SK-N-SH treated with all-trans-retinoic acid at 6 μM for 48 hours (cell line): ENCODE data around the gene ITGA8.

Source experiments
- ATAC-seq: fragments of 200-7000 bp; cut with Tn5 transposase; 3 replicates; pipeline ENCODE4 v1.9.1; 2020; ENCODE audit warnings: mild to moderate bottlenecking, moderate library complexity
- ARNTL ChIP-seq: fragments of 450-650 bp; formaldehyde crosslinking; IDR thresholded peaks from 2 replicates; pipeline ENCODE4 v1.5.0; 2020; ENCODE audit warnings: low read depth, mild to moderate bottlenecking, moderate library complexity, borderline replicate concordance
- BACH2 ChIP-seq: fragments of 250-450 bp; sonication (Bioruptor Pico); IDR thresholded peaks from 2 replicates; pipeline ENCODE4 v1.9.0; 2021; ENCODE audit warnings: mild to moderate bottlenecking, borderline replicate concordance
- CSDC2 ChIP-seq: fragments of 250-450 bp; sonication (Bioruptor Pico); IDR thresholded peaks from 2 replicates; pipeline ENCODE4 v1.5.0; 2020; ENCODE audit warnings: mild to moderate bottlenecking, moderate library complexity
- CSRNP3 ChIP-seq: fragments of 250-450 bp; sonication (Bioruptor Pico); IDR thresholded peaks from 2 replicates; pipeline ENCODE4 v1.5.1; 2021; ENCODE audit warnings: mild to moderate bottlenecking, moderate library complexity
- ESRRG ChIP-seq: fragments of 250-450 bp; sonication (Bioruptor Pico); IDR thresholded peaks from 2 replicates; pipeline ENCODE4 v1.6.1; 2021; ENCODE audit warnings: mild to moderate bottlenecking
- GLIS3 ChIP-seq: fragments of 250-450 bp; sonication (Bioruptor Pico); IDR thresholded peaks from 2 replicates; pipeline ENCODE4 v1.5.0; 2020; ENCODE audit warnings: mild to moderate bottlenecking, moderate library complexity
- ISL1 ChIP-seq: fragments of 250-450 bp; sonication (Bioruptor Pico); IDR thresholded peaks from 2 replicates; pipeline ENCODE4 v2.1.2; 2022; ENCODE audit warnings: mild to moderate bottlenecking, moderate library complexity
- OSR1 ChIP-seq: fragments of 250-450 bp; sonication (Bioruptor Pico); IDR thresholded peaks from 2 replicates; pipeline ENCODE4 v1.8.0; 2022; ENCODE audit warnings: moderate library complexity, mild to moderate bottlenecking, inconsistent platforms
- PPARA ChIP-seq: fragments of 250-450 bp; sonication (Bioruptor Pico); IDR thresholded peaks from 2 replicates; pipeline ENCODE4 v1.5.0; 2020; ENCODE audit warnings: mild to moderate bottlenecking, borderline replicate concordance
- RARB ChIP-seq: fragments of 250-450 bp; sonication (Bioruptor Pico); IDR thresholded peaks from 2 replicates; pipeline ENCODE4 v1.8.0; 2021; ENCODE audit warnings: mild to moderate bottlenecking, moderate library complexity
- SNAI2 ChIP-seq: fragments of 250-450 bp; sonication (Bioruptor Pico); IDR thresholded peaks from 2 replicates; pipeline ENCODE4 v1.5.0; 2020; ENCODE audit warnings: mild to moderate bottlenecking, moderate library complexity
- TCF4 ChIP-seq: fragments of 250-450 bp; sonication (Bioruptor Pico); IDR thresholded peaks from 2 replicates; pipeline ENCODE4 v1.8.0; 2021; ENCODE audit warnings: mild to moderate bottlenecking, moderate library complexity, borderline replicate concordance
- TOX ChIP-seq: fragments of 250-450 bp; sonication (Bioruptor Pico); IDR thresholded peaks from 2 replicates; pipeline ENCODE4 v1.8.0; 2021; ENCODE audit warnings: mild to moderate bottlenecking, moderate library complexity, borderline replicate concordance
- TSHZ2 ChIP-seq: fragments of 250-450 bp; sonication (Bioruptor Pico); IDR thresholded peaks from 2 replicates; pipeline ENCODE4 v1.5.0; 2020; ENCODE audit warnings: mild to moderate bottlenecking, moderate library complexity
- ZC3H10 ChIP-seq: fragments of 250-450 bp; sonication (Bioruptor Pico); IDR thresholded peaks from 2 replicates; pipeline ENCODE4 v1.5.1; 2021; ENCODE audit warnings: mild to moderate bottlenecking, moderate library complexity
- ZFP3 ChIP-seq: fragments of 250-450 bp; sonication (Bioruptor Pico); IDR thresholded peaks from 2 replicates; pipeline ENCODE4 v1.5.0; 2020; ENCODE audit warnings: mild to moderate bottlenecking, moderate library complexity
- ZFP30 ChIP-seq: fragments of 450-650 bp; formaldehyde crosslinking; IDR thresholded peaks from 2 replicates; pipeline ENCODE4 v1.5.0; 2022; ENCODE audit warnings: mild to moderate bottlenecking, moderate library complexity
- ZNF70 ChIP-seq: fragments of 450-650 bp; formaldehyde crosslinking; IDR thresholded peaks from 2 replicates; pipeline ENCODE4 v1.5.0; 2020; ENCODE audit warnings: mild to moderate bottlenecking, moderate library complexity
- ZNF8 ChIP-seq: fragments of 450-650 bp; formaldehyde crosslinking; IDR thresholded peaks from 2 replicates; pipeline ENCODE4 v1.5.0; 2020; ENCODE audit warnings: mild to moderate bottlenecking, moderate library complexity
- TF ChIP-seq, protein P1 (sequence below): fragments of 250-450 bp; sonication (Bioruptor Pico); IDR thresholded peaks from 2 replicates; pipeline ENCODE4 v1.8.0; 2020; ENCODE audit warnings: mild to moderate bottlenecking, moderate library complexity, borderline replicate concordance
- TF ChIP-seq, protein P2 (sequence below): fragments of 250-450 bp; sonication (Bioruptor Pico); IDR thresholded peaks from 2 replicates; pipeline ENCODE4 v1.5.1; 2020; ENCODE audit warnings: low read depth, mild to moderate bottlenecking, moderate library complexity

Gene ITGA8

DNA sequence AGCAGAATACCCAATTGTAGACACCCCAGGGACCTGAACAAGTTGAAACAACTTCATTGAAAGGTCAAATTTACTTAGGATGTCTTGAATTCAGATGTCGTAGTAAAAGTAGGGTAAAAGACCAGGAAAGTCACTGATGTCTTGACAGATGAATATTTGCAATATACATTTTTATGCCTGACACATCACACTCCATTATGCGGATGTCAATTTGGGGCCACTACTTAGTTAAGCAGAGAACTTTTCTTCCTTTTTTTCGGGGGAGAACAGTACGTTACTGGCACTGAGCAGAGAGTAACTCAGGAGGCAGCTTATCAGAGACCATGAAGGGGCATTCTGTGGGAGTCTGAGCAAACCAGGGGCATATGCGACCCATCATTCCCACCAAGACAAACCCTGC is 4.9 kb downstream of the ITGA8 start:
- TF ChIP-seq ZFP30 (CRISPR knock-in tag) = no peak
- no peak for TF ChIP-seq RARB (CRISPR knock-in tag)
- no peak for TF ChIP-seq SNAI2 (CRISPR knock-in tag)
- TF ChIP-seq BACH2 (CRISPR knock-in tag) = no peak
- no peak for TF ChIP-seq TCF4
- no peak for TF ChIP-seq GLIS3 (CRISPR knock-in tag)
- TF ChIP-seq, protein P1, sequence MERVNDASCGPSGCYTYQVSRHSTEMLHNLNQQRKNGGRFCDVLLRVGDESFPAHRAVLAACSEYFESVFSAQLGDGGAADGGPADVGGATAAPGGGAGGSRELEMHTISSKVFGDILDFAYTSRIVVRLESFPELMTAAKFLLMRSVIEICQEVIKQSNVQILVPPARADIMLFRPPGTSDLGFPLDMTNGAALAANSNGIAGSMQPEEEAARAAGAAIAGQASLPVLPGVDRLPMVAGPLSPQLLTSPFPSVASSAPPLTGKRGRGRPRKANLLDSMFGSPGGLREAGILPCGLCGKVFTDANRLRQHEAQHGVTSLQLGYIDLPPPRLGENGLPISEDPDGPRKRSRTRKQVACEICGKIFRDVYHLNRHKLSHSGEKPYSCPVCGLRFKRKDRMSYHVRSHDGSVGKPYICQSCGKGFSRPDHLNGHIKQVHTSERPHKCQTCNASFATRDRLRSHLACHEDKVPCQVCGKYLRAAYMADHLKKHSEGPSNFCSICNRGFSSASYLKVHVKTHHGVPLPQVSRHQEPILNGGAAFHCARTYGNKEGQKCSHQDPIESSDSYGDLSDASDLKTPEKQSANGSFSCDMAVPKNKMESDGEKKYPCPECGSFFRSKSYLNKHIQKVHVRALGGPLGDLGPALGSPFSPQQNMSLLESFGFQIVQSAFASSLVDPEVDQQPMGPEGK (CRISPR knock-in tag) = no peak
- no peak for TF ChIP-seq ZFP3 (CRISPR knock-in tag)
- TF ChIP-seq ZNF70 = no peak
- TF ChIP-seq ISL1 (CRISPR knock-in tag) = no peak
- TF ChIP-seq TSHZ2 (CRISPR knock-in tag) = no peak
- TF ChIP-seq CSRNP3 (CRISPR knock-in tag) = no peak
- TF ChIP-seq ZNF8 (CRISPR knock-in tag) = no peak
- no peak for TF ChIP-seq ESRRG (CRISPR knock-in tag)
- TF ChIP-seq PPARA = no peak
- TF ChIP-seq ARNTL (CRISPR knock-in tag) = no peak
- TF ChIP-seq, protein P2, sequence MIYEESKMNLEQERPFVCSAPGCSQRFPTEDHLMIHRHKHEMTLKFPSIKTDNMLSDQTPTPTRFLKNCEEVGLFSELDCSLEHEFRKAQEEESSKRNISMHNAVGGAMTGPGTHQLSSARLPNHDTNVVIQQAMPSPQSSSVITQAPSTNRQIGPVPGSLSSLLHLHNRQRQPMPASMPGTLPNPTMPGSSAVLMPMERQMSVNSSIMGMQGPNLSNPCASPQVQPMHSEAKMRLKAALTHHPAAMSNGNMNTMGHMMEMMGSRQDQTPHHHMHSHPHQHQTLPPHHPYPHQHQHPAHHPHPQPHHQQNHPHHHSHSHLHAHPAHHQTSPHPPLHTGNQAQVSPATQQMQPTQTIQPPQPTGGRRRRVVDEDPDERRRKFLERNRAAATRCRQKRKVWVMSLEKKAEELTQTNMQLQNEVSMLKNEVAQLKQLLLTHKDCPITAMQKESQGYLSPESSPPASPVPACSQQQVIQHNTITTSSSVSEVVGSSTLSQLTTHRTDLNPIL (CRISPR knock-in tag) = no peak
- TF ChIP-seq CSDC2 (CRISPR knock-in tag) = no peak
- no peak for TF ChIP-seq OSR1 (CRISPR knock-in tag)
- ATAC-seq = no peak

DNA sequence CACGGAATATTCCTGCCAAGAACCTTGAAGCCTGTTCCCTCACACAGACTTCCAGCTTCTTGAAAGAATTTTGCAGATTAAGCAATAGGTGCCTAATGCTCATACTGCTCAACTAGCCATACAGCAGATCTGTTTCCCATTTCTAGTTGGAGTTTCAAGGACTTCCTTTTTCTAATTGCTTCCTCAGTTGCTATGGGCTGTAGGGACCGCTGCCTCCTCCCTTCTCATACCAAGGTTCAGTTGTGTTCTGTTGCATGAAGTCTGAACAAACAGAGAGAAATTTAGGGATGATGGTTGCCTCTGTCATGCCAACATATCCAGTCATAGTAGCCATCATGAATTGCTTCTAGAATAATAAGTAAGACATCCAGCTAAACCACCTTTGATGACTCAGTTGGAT is 6.8 kb downstream of the ITGA8 start:
- ATAC-seq = no peak
- no peak for TF ChIP-seq ZFP3 (CRISPR knock-in tag)

GRCh38 chr10:15710455-15710854 is 9.3 kb downstream of the ITGA8 start:
- TF ChIP-seq PPARA = no peak
- TF ChIP-seq TOX (CRISPR knock-in tag) = no peak
- no peak for TF ChIP-seq ZFP3 (CRISPR knock-in tag)
- TF ChIP-seq ZNF70 = no peak
- TF ChIP-seq BACH2 (CRISPR knock-in tag) = no peak
- no peak for TF ChIP-seq ZFP30 (CRISPR knock-in tag)
- TF ChIP-seq, protein P1 (CRISPR knock-in tag) = no peak
- no peak for TF ChIP-seq ISL1 (CRISPR knock-in tag)
- TF ChIP-seq ESRRG (CRISPR knock-in tag) = no peak
- no peak for TF ChIP-seq ZC3H10 (CRISPR knock-in tag)
- TF ChIP-seq RARB (CRISPR knock-in tag) = no peak
- TF ChIP-seq, protein P2 (CRISPR knock-in tag) = no peak
- TF ChIP-seq SNAI2 (CRISPR knock-in tag) = no peak
- TF ChIP-seq TCF4 = no peak
- ATAC-seq = no peak
